DOHH2 (cell line): ENCODE results near the gene ADIPOQ.
"Not testable (repeated sequence)": the region's sequence is repeated elsewhere in the genome, so short reads cannot be mapped to it uniquely, and the experiment has no call there.

Experiments
- CTCF ChIP-seq: fragments of 200-600 bp; sonication (generic); IDR thresholded peaks from one replicate; pipeline ENCODE4 v1.5.1; 2014; ENCODE audit warnings: antibody characterized with exemption, mild to moderate bottlenecking, low read depth, low read length; ENCODE audit not compliant: poor library complexity, severe bottlenecking
- EZH2phosphoT487 ChIP-seq: fragments of 200-600 bp; sonication (generic); IDR thresholded peaks from 2 replicates; pipeline ENCODE4 v1.6.1; 2017; ENCODE audit warnings: borderline replicate concordance, mild to moderate bottlenecking, antibody characterized with exemption, low read length, moderate library complexity, mixed read lengths

GRCh38 chr3:186803447-186803846 is 39.1 kb upstream of the ADIPOQ start:
- not testable (repeated sequence) for TF ChIP-seq CTCF, EZH2phosphoT487
